ENCODE results near the gene NOMO2.
"Not testable (repeated sequence)": the region's sequence is repeated elsewhere in the genome, so short reads cannot be mapped to it uniquely, and the experiment has no call there.

The NOMO2 gene

GRCh38 chr16:18518536-18519283 is 43.2 kb downstream of the NOMO2 start:
- not testable (repeated sequence) for DNase-seq

GRCh38 chr16:18498430-18498829 is 63.5 kb downstream of the NOMO2 start:
- not testable (repeated sequence) for DNase-seq

GRCh38 chr16:18497032-18497431 is 64.9 kb downstream of the NOMO2 start:
- DNase-seq, result not testable (repeated sequence)

- DNase-seq, result not testable (repeated sequence)
Observed at GRCh38 chr16:18492118-18492897, 69.6 kb downstream of the NOMO2 start.

GRCh38 chr16:18436025-18436424 is 125.9 kb downstream of the NOMO2 start:
- DNase-seq, result not testable (repeated sequence)

- not testable (repeated sequence) for DNase-seq
Observed at GRCh38 chr16:18415827-18416226, 146.1 kb downstream of the NOMO2 start.

GRCh38 chr16:18409532-18410293 is 152.2 kb downstream of the NOMO2 start:
- not testable (repeated sequence) for DNase-seq

- DNase-seq, result not testable (repeated sequence)
Observed at GRCh38 chr16:18401851-18402657, 159.8 kb downstream of the NOMO2 start.

- not testable (repeated sequence) for DNase-seq
Observed at GRCh38 chr16:18401159-18401558, 160.7 kb downstream of the NOMO2 start.

- not testable (repeated sequence) for DNase-seq
Observed at GRCh38 chr16:18394363-18394762, 167.5 kb downstream of the NOMO2 start.

- DNase-seq, result not testable (repeated sequence)
Observed at GRCh38 chr16:18387767-18388166, 174.1 kb downstream of the NOMO2 start.

GRCh38 chr16:18386517-18386916 is 175.4 kb downstream of the NOMO2 start:
- not testable (repeated sequence) for DNase-seq

GRCh38 chr16:18385285-18385684 is 176.6 kb downstream of the NOMO2 start:
- not testable (repeated sequence) for DNase-seq

GRCh38 chr16:18384869-18385268 is 177.0 kb downstream of the NOMO2 start:
- not testable (repeated sequence) for DNase-seq

- DNase-seq, result not testable (repeated sequence)
Observed at GRCh38 chr16:18384098-18384636, 177.7 kb downstream of the NOMO2 start.

- DNase-seq, result not testable (repeated sequence)
Observed at GRCh38 chr16:18382696-18383095, 179.2 kb downstream of the NOMO2 start.

Measured in activated CD4-positive, CD25-positive, alpha-beta regulatory T cell (primary cell).